ENCODE data around the gene NOL3.

NOL3 gene

GRCh38 chr16:67163164-67163998 is 7.0 kb upstream of the NOL3 start:
- peak overlapping the region; percentile 32 for H3K4me3 ChIP-seq (ENCODE audit: insufficient read depth, low read depth, low read length)
- peaks cover 19% of the 10 kb centered on the region for H3K4me1 ChIP-seq (ENCODE audit: control insufficient read depth, insufficient read depth, low read length)
- H3K27me3 ChIP-seq (ENCODE audit: control insufficient read depth, insufficient read depth, low read length, poor library complexity, severe bottlenecking): peaks cover 100% of the 10 kb centered on the region
- H3K36me3 ChIP-seq (ENCODE audit: control insufficient read depth, insufficient read depth, low read length): no peaks in the 10 kb centered on the region
- 2% methylated on average over 99 of the region's 99 CpGs for WGBS, 2 experiments
- H3K27ac ChIP-seq (ENCODE audit: insufficient read depth, low read depth, low read length, poor library complexity, severe bottlenecking): no peak overlapping the region
- H3K9me3 ChIP-seq (ENCODE audit: control insufficient read depth, low read length): no peaks in the 10 kb centered on the region

DNA sequence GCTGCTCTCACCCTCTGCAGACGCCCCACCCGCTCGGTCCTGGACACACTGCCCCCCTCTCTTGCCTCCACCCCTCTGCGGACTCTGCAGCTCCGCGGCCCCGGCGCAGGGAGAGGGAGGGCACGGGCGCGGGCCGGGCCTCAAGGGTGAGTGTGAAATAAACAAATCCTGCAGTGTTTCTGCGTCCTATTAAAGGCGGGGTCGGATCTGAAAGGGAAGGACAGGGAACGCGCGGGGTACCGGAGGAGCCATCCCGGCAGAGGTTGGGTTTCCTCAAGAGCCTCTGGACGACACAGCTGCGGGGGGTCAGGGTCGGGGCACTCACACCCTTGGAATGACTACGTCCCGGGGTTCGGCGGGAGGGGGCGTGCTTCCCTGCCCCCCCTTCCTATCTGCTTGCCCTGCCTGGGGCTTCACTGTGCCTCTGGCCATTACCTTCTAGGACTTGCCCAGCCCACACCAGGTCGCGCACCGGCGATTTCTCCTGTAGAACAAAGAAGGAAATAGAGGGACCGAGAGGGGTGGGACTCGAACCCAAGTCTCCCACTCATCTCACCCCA is 6.3 kb upstream of the NOL3 start:
- H3K9me3 ChIP-seq (ENCODE audit: control insufficient read depth, low read length): no peaks in the 10 kb centered on the region
- 3% methylated on average over 34 of the region's 34 CpGs for WGBS, 2 experiments
- H3K4me1 ChIP-seq (ENCODE audit: control insufficient read depth, insufficient read depth, low read length): peaks cover 17% of the 10 kb centered on the region
- H3K27me3 ChIP-seq (ENCODE audit: control insufficient read depth, insufficient read depth, low read length, poor library complexity, severe bottlenecking): peaks cover 100% of the 10 kb centered on the region
- H3K4me3 ChIP-seq (ENCODE audit: insufficient read depth, low read depth, low read length): peak overlapping the region; percentile 32
- no peaks in the 10 kb centered on the region for H3K36me3 ChIP-seq (ENCODE audit: control insufficient read depth, insufficient read depth, low read length)
- no peak overlapping the region for H3K27ac ChIP-seq (ENCODE audit: insufficient read depth, low read depth, low read length, poor library complexity, severe bottlenecking)

- Histone ChIP-seq H3K27ac (ENCODE audit: insufficient read depth, low read depth, low read length, poor library complexity, severe bottlenecking) (no peak within 1 kb of the TSS), H3K4me3 (ENCODE audit: insufficient read depth, low read depth, low read length) (peak within 1 kb of the TSS; percentile 32)
- WGBS, 2 experiments: 3 to 4% methylated on average over 41 of the region's 41 CpGs
These were observed 5.7 kb upstream of the NOL3 start, which contains the start of gene HSF4 for GRCh38 chr16:67164599-67165061. Gene HSF4, plus strand, starts transcription at chr16:67164745. Its CDS starts 67 bp downstream, at chr16:67164812.

GRCh38 chr16:67165121-67166078 is 4.9 kb upstream of the NOL3 start:
- H3K36me3 ChIP-seq (ENCODE audit: control insufficient read depth, insufficient read depth, low read length): no peaks in the 10 kb centered on the region
- no peak overlapping the region for H3K27ac ChIP-seq (ENCODE audit: insufficient read depth, low read depth, low read length, poor library complexity, severe bottlenecking)
- peaks cover 14% of the 10 kb centered on the region for H3K4me1 ChIP-seq (ENCODE audit: control insufficient read depth, insufficient read depth, low read length)
- peaks cover 99% of the 10 kb centered on the region for H3K27me3 ChIP-seq (ENCODE audit: control insufficient read depth, insufficient read depth, low read length, poor library complexity, severe bottlenecking)
- WGBS, 2 experiments: 4% methylated on average over 85 of the region's 85 CpGs
- H3K9me3 ChIP-seq (ENCODE audit: control insufficient read depth, low read length): no peaks in the 10 kb centered on the region
- H3K4me3 ChIP-seq (ENCODE audit: insufficient read depth, low read depth, low read length): no peak overlapping the region

More at GRCh38 chr16:67164599-67165061, 5.7 kb upstream of the NOL3 start, which contains the start of gene HSF4:
- no peaks in the 10 kb centered on the region for H3K36me3 ChIP-seq (ENCODE audit: control insufficient read depth, insufficient read depth, low read length)
- no peaks in the 10 kb centered on the region for H3K9me3 ChIP-seq (ENCODE audit: control insufficient read depth, low read length)
- H3K27me3 ChIP-seq (ENCODE audit: control insufficient read depth, insufficient read depth, low read length, poor library complexity, severe bottlenecking): peaks cover 100% of the 10 kb centered on the region
- peaks cover 12% of the 10 kb centered on the region for H3K4me1 ChIP-seq (ENCODE audit: control insufficient read depth, insufficient read depth, low read length)

GRCh38 chr16:67166110-67166547 is 4.2 kb upstream of the NOL3 start:
- Histone ChIP-seq H3K27ac (ENCODE audit: insufficient read depth, low read depth, low read length, poor library complexity, severe bottlenecking) (no peak overlapping the region), H3K9me3 (ENCODE audit: control insufficient read depth, low read length) (no peaks in the 10 kb centered on the region), H3K4me1 (ENCODE audit: control insufficient read depth, insufficient read depth, low read length) (peaks cover 14% of the 10 kb centered on the region), H3K36me3 (ENCODE audit: control insufficient read depth, insufficient read depth, low read length) (no peaks in the 10 kb centered on the region), H3K27me3 (ENCODE audit: control insufficient read depth, insufficient read depth, low read length, poor library complexity, severe bottlenecking) (peaks cover 98% of the 10 kb centered on the region), H3K4me3 (ENCODE audit: insufficient read depth, low read depth, low read length) (no peak overlapping the region)
- 18 to 22% methylated on average over 18 of the region's 18 CpGs for WGBS, 2 experiments

- Histone ChIP-seq H3K27me3 (ENCODE audit: control insufficient read depth, insufficient read depth, low read length, poor library complexity, severe bottlenecking) (peaks cover 98% of the 10 kb centered on the region), H3K27ac (ENCODE audit: insufficient read depth, low read depth, low read length, poor library complexity, severe bottlenecking) (no peak overlapping the region)
- 64 to 65% methylated on average over 5 of the region's 5 CpGs for WGBS, 2 experiments
These were observed 3.7 kb upstream of the NOL3 start for GRCh38 chr16:67166598-67167168.

DNA sequence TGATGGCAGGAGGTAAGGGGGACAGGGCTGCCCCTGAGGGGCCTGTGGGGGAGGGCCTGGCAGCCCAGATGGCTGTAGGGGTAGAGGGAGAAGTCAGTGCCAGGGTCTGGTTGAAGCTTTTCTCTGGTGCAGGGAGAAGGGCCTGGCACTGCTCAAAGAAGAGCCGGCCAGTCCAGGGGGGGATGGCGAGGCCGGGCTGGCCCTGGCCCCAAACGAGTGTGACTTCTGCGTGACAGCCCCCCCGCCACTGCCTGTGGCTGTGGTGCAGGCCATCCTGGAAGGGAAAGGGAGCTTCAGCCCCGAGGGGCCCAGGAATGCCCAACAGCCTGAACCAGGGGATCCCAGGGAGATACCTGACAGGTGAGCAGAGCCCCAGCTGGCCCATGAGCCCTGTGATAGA is 2.8 kb upstream of the NOL3 start:
- Histone ChIP-seq H3K36me3 (ENCODE audit: control insufficient read depth, insufficient read depth, low read length) (no peaks in the 10 kb centered on the region), H3K4me1 (ENCODE audit: control insufficient read depth, insufficient read depth, low read length) (peaks cover 14% of the 10 kb centered on the region), H3K9me3 (ENCODE audit: control insufficient read depth, low read length) (no peaks in the 10 kb centered on the region), H3K4me3 (ENCODE audit: insufficient read depth, low read depth, low read length) (no peak overlapping the region), H3K27me3 (ENCODE audit: control insufficient read depth, insufficient read depth, low read length, poor library complexity, severe bottlenecking) (peaks cover 98% of the 10 kb centered on the region), H3K27ac (ENCODE audit: insufficient read depth, low read depth, low read length, poor library complexity, severe bottlenecking) (no peak overlapping the region)
- WGBS, 2 experiments: 74 to 77% methylated on average over 7 of the region's 7 CpGs

More at GRCh38 chr16:67166598-67167168, 3.7 kb upstream of the NOL3 start:
- Histone ChIP-seq H3K9me3 (ENCODE audit: control insufficient read depth, low read length) (no peaks in the 10 kb centered on the region), H3K4me1 (ENCODE audit: control insufficient read depth, insufficient read depth, low read length) (peaks cover 14% of the 10 kb centered on the region), H3K36me3 (ENCODE audit: control insufficient read depth, insufficient read depth, low read length) (no peaks in the 10 kb centered on the region), H3K4me3 (ENCODE audit: insufficient read depth, low read depth, low read length) (no peak overlapping the region)

GRCh38 chr16:67169011-67169451 is 1.3 kb upstream of the NOL3 start:
- Histone ChIP-seq H3K27me3 (ENCODE audit: control insufficient read depth, insufficient read depth, low read length, poor library complexity, severe bottlenecking) (peaks cover 98% of the 10 kb centered on the region), H3K4me1 (ENCODE audit: control insufficient read depth, insufficient read depth, low read length) (peaks cover 13% of the 10 kb centered on the region), H3K36me3 (ENCODE audit: control insufficient read depth, insufficient read depth, low read length) (no peaks in the 10 kb centered on the region), H3K4me3 (ENCODE audit: insufficient read depth, low read depth, low read length) (no peak overlapping the region), H3K9me3 (ENCODE audit: control insufficient read depth, low read length) (no peaks in the 10 kb centered on the region), H3K27ac (ENCODE audit: insufficient read depth, low read depth, low read length, poor library complexity, severe bottlenecking) (no peak overlapping the region)
- WGBS, 2 experiments: 25 to 33% methylated on average over 9 of the region's 9 CpGs

- H3K27me3 ChIP-seq (ENCODE audit: control insufficient read depth, insufficient read depth, low read length, poor library complexity, severe bottlenecking): peaks cover 98% of the 10 kb centered on the region
- WGBS, 2 experiments: 2% methylated on average over 24 of the region's 24 CpGs
- no peak overlapping the region for H3K27ac ChIP-seq (ENCODE audit: insufficient read depth, low read depth, low read length, poor library complexity, severe bottlenecking)
- no peaks in the 10 kb centered on the region for H3K36me3 ChIP-seq (ENCODE audit: control insufficient read depth, insufficient read depth, low read length)
- H3K4me3 ChIP-seq (ENCODE audit: insufficient read depth, low read depth, low read length): peak overlapping the region; percentile 32
- H3K4me1 ChIP-seq (ENCODE audit: control insufficient read depth, insufficient read depth, low read length): peaks cover 13% of the 10 kb centered on the region
- no peaks in the 10 kb centered on the region for H3K9me3 ChIP-seq (ENCODE audit: control insufficient read depth, low read length)
These were observed 633 bp upstream of the NOL3 start for GRCh38 chr16:67169642-67170167.
